Embryonic facial prominence (tissue), 1 donor: ENCODE results near the gene GAB3.
"Not testable (repeated sequence)": the region's sequence is repeated elsewhere in the genome, so short reads cannot be mapped to it uniquely, and the experiment has no call there.

ENCODE experiments used
- DNase-seq: peaks from one replicate; pipeline ENCODE4 v3.0.0-alpha.2; 2016; ENCODE audit errors: extremely low spot score

Gene GAB3

DNA sequence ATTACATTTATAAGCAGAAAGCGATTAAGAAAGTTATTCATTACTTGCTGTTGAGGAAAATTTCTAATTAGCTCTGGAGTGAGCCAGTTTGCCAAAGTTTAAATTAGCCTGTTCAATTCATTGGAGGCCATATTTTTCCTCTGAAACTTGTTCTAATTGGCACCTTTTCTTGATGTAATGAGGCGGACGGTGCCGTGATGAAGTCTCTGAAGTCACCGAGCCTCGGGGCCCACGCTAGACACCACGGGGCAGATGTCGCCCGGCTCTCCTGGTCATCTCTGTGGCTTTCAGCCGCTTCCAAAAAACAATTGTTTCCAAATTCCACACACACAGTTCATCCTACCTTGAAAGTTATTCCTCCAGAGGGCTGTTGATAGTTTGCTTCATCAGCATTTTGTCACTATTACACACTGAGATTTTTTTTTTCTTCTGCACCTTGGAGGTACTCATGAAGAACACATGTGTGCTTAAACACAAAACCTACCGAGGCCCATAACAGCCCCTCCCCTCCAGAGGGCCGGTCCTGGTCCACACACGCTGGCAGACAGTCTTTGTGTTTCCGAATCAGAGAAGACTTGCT is 93.6 kb downstream of the GAB3 start:
- DNase-seq, result no peak

DNA sequence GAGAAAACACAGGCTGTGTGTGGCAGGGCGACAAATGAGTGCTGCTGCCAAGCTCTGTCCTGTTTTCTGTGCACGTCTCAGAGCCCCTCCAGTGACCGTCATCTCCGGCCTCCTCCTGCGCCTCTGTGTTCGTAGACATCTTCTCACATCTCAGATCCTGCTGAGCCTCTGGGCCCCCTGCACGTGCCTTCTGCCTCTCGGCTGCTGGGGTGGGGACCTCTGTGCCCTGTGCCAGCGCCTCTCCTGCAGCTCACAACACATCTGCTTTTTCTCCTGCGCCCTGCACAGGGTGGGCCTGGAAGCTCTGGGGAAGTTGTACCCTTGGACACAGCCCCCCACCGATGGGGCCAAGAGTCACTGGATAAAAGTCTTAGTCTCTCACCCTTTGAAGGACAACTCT is 95.1 kb downstream of the GAB3 start:
- no peak for DNase-seq

DNA sequence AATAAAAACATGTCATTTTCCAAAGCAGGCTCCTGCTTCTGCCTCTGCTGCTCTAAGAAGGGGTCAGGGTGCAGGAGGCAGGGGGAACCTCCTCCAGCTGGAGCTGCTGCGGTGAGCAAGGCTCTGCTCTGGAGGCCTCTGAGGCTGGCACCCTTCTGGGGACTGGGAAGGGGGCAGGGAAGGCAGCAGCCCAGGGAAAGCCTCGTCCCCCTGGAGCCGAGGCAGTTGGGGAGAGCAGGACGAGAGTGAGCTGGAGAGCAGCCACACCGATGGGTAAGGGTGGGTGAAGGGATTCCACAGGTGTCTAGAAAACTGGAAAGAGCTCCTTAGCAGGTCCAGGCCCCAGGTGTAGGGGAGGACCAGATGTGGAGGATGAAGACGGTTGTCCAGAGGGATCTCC is 95.5 kb downstream of the GAB3 start:
- no peak for DNase-seq

DNA sequence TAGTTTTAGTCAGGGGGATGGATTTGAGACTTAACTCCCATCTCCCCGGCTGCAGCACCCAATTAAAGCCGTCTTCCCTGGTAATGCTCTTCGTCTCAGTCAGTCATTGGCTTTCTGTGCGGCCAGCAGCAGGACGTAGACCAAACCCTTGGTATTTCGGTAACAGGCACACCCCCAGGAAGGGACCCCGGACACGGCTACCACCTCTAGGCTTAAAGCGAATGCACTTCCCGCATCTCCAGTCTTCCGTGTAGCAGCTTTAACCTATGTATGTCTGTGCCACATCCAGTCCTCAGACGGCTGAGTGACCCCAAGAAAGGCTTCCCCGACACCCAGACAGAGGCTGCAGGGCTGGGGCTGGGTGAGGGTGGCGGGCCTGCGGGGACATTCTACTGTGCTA is 96.0 kb downstream of the GAB3 start:
- no peak for DNase-seq

DNA sequence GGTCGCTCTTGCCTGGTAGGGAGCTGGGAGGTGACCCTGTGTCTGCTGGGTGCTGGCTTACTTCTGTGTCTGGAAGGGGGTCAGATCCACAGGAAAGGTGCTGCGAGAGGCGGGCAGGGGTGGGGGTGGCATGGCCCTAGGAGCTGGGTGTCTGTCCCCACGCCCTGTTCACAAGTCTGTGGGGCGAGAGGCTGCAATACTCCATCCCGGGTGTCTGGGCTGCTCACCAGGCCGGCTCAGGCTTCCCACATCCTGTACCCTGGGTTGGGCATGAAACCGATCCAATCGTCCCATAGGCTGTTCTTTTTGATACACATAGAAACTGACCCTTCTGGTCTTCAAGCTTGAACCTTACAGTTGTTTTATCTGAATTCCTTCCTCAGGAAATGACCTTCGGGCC is 96.5 kb downstream of the GAB3 start:
- no peak for DNase-seq

DNA sequence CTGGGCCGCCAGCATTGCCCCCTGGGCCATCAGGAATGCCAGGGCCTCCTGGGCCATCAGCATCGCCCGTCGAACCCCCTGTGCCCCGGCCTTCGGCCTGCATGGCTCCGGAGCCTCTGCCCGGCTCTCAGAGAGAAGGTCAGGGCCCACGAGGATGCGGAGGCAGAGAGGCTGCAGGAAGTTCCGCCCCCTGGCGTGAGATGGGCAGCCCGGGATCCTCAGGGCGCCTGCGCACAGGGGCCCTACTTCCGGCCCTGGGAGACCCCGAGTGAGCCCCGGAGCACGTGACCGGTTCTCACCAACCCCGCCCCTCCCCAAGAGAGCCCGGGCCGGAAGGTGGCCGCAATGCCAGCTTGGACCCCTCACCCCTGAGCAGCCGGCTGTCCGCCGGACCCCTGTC is 97.5 kb downstream of the GAB3 start, which contains the start of gene CTAG2:
TSS of gene CTAG2 (minus strand) at position 167 of the 400 bp plus-strand sequence. CDS start at position 103, 64 bp downstream.
- not testable (repeated sequence) for DNase-seq

DNA sequence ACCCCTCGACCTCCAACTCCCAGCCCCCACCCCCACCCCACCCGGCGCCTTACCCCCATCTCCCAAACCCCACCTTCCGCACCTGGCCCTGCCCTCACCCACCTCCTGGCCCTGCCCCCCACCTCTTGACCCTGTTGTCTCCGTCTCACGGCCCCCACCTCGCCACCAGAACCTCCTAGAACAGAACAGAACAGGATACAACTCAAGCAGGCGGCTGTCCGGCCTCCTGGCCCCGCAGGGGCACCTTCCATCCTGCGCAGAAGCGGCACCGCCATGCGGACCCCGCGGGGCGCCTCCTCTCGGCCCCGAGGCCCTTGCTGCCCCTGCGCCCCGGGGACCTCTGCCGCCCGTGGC is 97.9 kb downstream of the GAB3 start:
- DNase-seq, result no peak

DNA sequence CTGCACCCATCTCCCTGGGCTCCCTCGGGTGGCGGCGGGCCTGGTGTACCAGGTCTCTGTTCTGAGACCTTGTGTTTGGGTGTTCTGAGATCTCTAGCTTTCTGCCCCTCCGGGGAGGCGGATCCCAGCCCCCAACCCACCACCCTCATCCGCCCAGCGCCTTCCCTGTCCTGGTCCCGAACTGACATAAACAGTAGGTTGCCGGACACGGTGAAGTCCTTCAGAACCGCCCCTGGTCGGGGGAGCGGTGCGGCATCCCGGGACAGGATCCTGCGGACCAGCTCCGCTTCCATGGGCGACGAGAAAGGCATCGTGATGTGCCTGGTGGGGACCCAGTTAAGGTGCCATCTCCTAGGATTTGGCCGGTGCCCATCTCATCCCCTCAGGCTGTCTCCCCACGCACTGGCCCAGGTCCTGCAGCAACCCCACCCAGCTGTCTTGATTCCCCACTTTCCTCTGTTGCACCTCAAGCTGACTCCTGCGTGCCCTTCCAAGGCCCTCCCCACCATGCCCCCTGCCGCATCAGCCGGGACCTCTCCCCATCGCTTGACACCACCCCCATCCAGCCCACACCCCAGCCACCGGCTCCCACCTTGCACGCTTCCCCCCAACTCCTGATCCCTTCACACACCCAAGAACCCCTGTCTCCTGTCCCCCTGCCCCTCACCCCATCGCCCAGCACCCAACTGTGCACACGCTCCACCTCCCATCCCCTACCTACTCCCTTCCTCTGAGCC is 98.4 kb downstream of the GAB3 start:
- no peak for DNase-seq

DNA sequence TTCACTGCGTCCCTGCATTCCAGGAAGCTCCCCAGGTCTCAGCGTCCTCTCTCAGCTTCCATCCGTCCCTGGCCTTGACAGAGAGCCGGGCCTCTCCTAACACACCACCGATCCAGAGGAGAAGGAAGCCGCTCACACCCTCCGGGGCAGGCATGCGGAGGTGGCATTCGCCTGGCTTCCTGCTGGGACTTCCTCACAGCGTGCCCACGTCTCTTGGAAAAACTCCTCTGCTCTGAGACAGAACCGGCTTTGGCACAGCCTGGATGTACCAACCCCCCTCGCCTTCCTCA is 100.7 kb downstream of the GAB3 start:
- no peak for DNase-seq

DNA sequence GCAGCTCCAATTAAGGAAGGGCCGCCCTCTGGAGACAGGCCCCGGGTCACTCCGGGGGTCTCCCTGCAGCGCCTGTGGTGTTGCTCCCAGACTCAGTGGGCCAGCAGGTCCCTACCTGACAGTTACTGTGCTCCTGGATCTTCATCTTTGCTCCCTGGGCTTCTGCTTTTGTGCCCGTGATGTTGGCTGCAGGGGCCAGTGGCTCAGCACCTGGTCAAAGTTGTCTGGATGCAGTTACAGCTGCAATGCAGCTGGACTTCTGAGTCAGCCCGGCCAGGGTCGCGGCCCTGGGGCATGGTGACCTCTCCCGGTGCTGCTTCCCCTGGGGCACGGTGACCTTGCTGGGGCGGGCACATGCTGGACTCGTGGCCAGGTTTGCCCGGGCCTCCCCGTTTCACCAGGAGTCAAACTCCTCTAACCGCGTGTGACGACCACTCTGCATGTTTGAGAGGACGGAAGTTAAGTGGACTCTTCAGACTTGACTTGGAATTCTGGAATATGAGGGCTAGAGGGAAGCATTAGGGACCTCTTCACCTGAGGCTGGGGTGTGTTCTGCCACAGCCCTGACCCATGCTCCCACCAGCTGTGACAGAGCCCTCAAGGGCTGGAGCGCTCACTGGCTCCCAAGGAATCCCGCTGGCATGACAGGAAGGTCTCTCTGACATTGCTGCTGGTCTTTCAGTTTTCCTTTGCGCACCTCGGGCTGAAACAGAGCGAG is 101.2 kb downstream of the GAB3 start:
- DNase-seq, result no peak

DNA sequence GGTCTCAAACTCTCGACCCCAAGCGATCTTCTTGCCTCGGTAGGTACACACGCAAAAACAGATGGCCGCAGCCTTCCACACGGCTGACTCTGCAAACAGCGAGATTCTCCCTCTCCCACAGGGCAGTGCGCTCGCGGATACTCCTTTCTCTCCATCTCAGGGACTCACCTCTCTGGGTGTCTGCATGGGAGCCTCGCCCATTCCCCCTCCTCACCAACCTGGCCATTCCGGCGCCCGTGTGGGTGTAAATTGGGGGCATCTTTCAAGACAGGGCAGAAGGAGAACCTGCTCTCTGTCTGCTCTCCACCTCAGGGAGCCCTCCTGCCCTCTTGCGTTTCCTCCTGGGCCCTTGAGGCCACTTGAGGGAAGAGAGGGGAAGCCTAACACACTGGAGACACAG is 101.9 kb downstream of the GAB3 start:
- no peak for DNase-seq

DNA sequence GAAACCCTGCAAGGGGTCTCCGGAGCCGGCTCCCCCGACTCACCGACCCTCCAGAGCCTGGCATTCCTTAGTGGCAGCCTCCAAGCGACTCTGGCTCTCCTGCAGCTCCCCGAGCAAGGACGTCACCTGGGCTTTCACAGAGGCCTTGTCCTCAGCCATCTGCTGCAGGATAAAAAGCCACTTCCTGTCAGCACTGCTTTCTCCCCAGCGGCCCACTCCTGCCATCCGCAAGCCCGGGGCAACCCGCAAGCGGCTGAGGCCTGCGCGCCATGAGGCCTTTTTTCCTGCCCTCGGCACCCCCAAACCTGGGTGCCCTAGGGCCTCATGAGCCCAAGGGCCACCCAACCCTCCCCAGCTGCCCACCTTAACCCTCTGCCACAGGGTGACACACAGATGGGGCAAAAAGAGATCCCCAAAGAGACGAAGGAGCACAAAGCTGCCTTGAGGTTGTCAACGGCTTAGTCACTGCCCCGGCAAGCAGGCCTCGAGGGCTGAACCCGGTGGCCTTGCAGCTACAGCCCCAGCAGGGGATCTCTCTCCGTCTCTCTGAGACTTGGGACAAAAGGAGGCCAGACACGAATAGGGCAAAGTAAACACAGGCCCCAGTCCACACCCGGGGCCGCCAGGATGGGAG is 105.0 kb downstream of the GAB3 start:
- not testable (repeated sequence) for DNase-seq

DNA sequence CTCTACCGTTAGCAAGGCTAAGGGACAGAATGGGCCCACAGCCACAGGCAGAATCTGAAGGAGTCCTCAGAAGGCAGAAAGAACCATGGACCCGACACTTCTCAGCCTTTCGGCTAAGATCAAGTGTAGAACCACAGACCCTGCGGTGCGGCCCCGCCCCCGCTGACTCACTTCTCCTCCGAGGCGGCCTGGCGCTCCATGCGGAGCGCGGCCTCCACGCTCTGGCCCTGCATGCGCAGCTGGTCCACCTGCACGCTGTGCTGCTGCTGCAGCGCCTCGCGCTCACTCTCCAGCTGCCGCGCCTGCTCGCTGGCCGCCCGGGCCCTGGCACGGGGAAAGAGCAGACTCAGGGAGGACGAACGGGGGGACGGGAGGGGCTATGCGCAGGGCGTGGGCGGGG is 107.2 kb downstream of the GAB3 start:
- not testable (repeated sequence) for DNase-seq

DNA sequence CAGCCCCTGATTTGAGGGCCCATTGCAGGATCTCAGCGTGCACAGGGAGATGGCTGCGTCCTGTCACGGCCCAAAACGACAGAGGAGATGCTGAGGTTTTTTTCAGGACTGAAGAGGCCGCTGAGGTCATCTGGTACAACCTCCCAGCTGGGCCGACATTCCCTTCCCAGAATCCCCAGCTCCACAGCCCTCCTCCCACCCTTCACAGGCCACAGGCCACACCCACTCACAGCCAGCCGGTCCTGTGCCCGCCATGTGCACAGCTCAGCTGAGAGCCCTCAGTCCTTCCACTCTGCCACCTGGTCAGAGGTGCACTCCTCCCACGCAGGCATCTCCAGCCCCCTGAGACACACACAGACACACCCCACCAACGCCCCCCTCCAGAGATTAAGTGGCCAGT is 109.1 kb downstream of the GAB3 start:
- not testable (repeated sequence) for DNase-seq

DNA sequence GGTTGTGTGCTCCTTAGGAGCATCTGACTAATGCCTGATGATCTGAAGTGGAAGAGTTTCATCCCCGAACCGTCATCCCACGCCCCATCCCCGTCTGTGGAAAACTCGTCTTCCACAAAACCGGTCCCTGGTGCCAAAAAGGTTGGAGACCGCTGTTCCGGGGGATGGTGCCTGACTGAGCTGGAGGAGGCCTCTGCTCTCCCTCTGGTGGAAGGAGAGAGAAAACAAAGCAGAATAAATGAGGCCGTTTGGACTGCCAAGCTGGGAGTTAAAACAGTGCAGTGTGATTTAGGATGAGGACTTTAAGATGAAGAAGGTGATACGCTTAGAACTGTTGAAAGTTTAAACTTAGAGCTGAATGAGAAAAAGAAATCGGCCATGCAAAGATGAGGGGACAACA is 117.2 kb downstream of the GAB3 start:
- DNase-seq, result not testable (repeated sequence)

DNA sequence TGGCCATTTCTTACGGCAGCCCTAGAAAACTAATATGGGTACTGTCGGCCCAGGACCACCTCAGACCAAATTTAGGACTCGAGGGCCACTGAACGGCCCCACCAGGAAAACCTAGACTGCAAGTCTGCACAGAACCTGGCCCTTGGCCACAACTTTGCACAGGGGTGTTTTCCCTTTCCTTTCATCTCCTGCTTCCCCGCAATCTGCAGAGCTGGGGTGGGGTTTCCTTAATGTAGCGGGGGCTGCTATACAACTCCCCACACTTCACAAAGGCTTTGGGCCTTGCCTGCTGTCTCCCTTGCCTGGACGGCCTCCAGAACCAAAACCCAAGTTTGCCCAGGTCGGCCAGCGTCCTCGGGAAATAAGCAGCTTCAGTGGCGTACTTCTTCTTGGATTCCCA is 119.9 kb downstream of the GAB3 start:
- not testable (repeated sequence) for DNase-seq

DNA sequence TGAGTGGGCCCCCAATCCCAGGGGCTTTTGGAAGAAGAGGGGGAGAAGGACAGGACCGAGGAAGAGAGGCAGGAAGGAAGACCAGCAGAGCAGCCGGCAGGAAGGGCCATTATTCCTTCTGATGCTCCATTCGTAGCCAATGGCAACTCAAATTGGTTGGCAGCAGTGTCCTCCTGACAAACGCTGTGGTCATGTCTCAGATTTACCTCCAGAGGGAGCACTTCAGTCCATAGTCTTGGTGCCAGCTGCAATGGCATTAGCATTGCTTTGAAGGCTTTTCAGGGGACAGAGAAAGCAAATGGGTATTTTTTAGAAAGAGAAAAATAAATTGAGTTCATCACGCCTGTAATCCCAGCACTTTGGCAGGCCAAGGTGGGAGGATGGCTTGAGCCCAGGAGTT is 121.9 kb downstream of the GAB3 start:
- DNase-seq, result not testable (repeated sequence)
